GM12865 (cell line): ENCODE measurements around the gene KPNA4.

Experiments used
- DNase-seq: peaks from one replicate; pipeline ENCODE4 v3.0.0; 2010; ENCODE audit warnings: low read depth
- H3K4me3 ChIP-seq: 2 replicates; pipeline ENCODE4 v1.5.1; 2011; ENCODE audit warnings: mild to moderate bottlenecking, low read depth, low read length, control low read depth
- CTCF ChIP-seq: IDR thresholded peaks from 2 replicates; pipeline ENCODE4 v1.5.1; 2011; ENCODE audit warnings: low read length, control low read depth, low read depth, inconsistent platforms; ENCODE audit not compliant: insufficient read depth; ENCODE audit errors: missing control alignments

KPNA4 gene, protein sequence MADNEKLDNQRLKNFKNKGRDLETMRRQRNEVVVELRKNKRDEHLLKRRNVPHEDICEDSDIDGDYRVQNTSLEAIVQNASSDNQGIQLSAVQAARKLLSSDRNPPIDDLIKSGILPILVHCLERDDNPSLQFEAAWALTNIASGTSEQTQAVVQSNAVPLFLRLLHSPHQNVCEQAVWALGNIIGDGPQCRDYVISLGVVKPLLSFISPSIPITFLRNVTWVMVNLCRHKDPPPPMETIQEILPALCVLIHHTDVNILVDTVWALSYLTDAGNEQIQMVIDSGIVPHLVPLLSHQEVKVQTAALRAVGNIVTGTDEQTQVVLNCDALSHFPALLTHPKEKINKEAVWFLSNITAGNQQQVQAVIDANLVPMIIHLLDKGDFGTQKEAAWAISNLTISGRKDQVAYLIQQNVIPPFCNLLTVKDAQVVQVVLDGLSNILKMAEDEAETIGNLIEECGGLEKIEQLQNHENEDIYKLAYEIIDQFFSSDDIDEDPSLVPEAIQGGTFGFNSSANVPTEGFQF

GRCh38 chr3:160565442-160566403 is at the start of gene KPNA4:
Gene KPNA4 (minus strand): TSS chr3:160565571. CDS start chr3:160565282, 289 bp downstream.
- DNase-seq = peak; percentile 98
- H3K4me3 ChIP-seq = peak within 1 kb of the TSS; percentile 96
- no peak for TF ChIP-seq CTCF

DNA sequence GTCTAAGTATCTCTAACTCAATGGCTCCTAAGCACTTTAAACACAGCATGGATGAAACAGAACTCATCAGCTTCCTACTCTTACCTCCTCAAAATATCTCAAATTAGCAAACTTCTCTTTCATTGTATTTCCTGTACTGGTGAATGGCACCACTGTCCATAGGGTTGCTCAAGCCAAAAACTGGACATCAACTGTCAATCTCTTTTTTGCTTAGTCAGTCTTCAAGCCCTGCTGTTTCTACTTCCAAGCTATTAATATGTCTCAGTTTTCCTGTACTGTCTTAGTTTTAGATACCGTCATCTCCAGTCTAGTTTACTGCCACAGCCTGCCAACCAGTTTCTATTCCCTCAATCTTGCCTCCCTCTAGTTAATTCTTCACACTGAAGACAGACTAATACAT is 48.3 kb upstream of the KPNA4 start:
- TF ChIP-seq CTCF = no peak
- no peak overlapping the region for H3K4me3 ChIP-seq
- DNase-seq = no peak

DNA sequence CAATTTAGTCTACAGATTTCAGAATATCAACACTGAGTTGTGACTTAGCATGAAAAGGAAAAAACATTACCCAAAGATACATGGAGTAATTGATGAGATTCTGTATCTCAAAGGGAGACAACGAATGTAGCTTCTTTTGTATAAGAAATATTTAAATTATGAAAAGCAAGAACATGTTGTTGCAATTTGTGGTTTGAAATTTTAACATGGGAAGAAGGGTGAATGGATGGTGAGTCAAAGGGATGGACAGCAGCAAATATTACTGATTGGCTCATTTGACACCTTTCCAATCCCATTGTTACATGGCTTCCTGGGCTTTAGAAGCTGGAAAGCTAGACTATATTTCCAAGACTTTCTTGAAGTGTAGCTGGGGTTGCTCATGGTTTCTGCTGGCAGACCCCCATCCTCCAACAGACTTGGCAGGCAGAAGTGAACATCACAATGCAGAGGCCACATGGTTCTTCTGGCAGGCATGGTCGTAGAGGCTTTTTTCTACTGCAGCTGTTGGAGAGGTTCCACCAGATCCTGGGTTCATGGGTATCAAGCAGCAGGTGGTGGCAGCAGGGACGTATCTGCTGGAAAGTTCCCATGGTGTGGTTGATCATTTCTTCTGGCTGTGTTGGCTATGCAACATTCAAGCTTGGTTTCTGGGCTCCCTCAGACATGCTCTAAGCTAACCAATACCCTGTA is 47.2 kb upstream of the KPNA4 start:
- DNase-seq = no peak
- TF ChIP-seq CTCF = no peak
- H3K4me3 ChIP-seq = no peak overlapping the region

DNA sequence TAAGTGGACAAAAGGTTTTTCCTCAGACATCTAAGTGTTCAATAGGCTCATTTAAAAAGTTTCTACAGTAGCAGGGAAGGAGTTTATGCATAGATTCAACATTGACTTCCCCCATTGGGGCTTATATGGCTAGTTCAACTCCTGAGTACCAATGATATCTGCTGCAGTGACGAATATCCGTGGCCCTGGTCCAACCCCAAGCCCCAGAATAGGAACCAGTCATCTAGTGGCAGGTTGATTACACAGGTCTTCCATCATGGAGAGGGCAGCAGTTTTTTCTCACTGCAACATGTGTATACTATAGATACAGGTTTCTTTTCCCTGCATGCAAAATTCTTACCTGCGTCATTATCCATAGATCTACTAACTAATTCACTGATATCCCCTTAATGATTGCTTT is 45.8 kb upstream of the KPNA4 start:
- no peak for DNase-seq
- H3K4me3 ChIP-seq = no peak overlapping the region
- TF ChIP-seq CTCF = no peak

DNA sequence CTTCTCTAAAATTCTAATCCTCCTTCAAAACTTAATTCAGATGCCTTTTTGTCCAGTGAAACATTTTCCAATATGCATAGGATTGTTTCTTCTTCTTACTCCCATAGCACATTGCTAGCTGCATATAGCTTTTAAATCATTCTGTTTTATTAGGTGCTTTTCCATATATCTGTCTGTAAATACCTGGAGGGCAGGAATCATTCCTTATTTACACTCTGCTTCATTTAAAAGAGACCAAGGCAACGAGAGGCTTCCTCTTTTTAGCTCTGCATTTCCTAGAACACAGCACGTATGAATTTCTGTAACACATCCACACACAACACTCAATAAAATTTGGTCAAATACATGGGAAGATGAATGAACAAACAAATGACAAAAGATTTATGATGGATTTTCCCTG is 43.5 kb upstream of the KPNA4 start:
- no peak overlapping the region for H3K4me3 ChIP-seq
- no peak for TF ChIP-seq CTCF
- DNase-seq = no peak

DNA sequence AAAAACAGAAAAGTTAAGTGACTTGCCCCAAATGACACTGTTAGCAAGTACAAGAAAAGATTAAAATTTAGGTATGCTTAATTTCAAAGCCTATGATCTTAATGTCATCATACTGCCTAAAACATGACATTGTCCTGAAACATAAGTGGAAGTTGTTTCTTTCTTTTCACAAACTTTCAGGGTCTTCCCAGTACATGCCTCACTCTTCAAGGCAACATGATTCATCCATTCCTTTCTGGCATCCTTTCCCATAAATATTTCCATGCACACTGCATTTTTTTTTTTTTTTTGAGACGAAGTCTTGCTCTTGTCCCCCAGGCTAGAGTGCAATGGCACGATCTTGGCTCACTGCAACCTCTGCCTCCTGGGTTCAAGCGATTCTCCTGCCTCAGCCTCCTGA is 42.5 kb upstream of the KPNA4 start:
- H3K4me3 ChIP-seq = no peak overlapping the region
- no peak for DNase-seq
- TF ChIP-seq CTCF = no peak
